NCI-H345 (cell line): ENCODE data around the gene ZNF593OS.
A peak's percentile ranks its signal among the peaks of the same experiment; 100 is the strongest.

Source experiments
- DNase-seq: peaks from one replicate; lab custom pipeline; 2025; lab: John Stamatoyannopoulos, UW

The ZNF593OS gene

GRCh38 chr1:26171084-26172072 lies at the start of gene ZNF593OS:
TSS of gene ZNF593OS (minus strand) at chr1:26171832. CDS start at chr1:26171661, 171 bp downstream.
- DNase-seq, result no peak

GRCh38 chr1:26221094-26221493 lies 49.5 kb upstream of the ZNF593OS start:
- no peak for DNase-seq

GRCh38 chr1:26220199-26220912 lies 48.7 kb upstream of the ZNF593OS start:
- DNase-seq, result no peak

GRCh38 chr1:26218906-26219494 lies 47.4 kb upstream of the ZNF593OS start:
- peak; percentile 54 for DNase-seq

GRCh38 chr1:26215246-26215645 lies 43.6 kb upstream of the ZNF593OS start:
- no peak for DNase-seq

GRCh38 chr1:26213335-26213905 lies 41.8 kb upstream of the ZNF593OS start:
- DNase-seq, result no peak

GRCh38 chr1:26212726-26213125 lies 41.1 kb upstream of the ZNF593OS start:
- no peak for DNase-seq

GRCh38 chr1:26210147-26210870 lies 38.7 kb upstream of the ZNF593OS start:
- DNase-seq, result no peak

- DNase-seq, result no peak
Measured at GRCh38 chr1:26203642-26204318, 32.1 kb upstream of the ZNF593OS start.

- no peak for DNase-seq
Measured at GRCh38 chr1:26200413-26200812, 28.8 kb upstream of the ZNF593OS start.

- no peak for DNase-seq
Measured at GRCh38 chr1:26197813-26198212, 26.2 kb upstream of the ZNF593OS start.

GRCh38 chr1:26197301-26197700 lies 25.7 kb upstream of the ZNF593OS start:
- no peak for DNase-seq

- DNase-seq, result no peak
Measured at GRCh38 chr1:26195805-26196204, 24.2 kb upstream of the ZNF593OS start.

- no peak for DNase-seq
Measured at GRCh38 chr1:26191739-26192138, 20.1 kb upstream of the ZNF593OS start.

GRCh38 chr1:26190373-26190987 lies 18.8 kb upstream of the ZNF593OS start, which contains the start of gene CATSPER4:
TSS of gene CATSPER4 (plus strand) at chr1:26190602. CDS start at chr1:26190628, 26 bp downstream.
- DNase-seq, result no peak

- DNase-seq, result no peak
Measured at GRCh38 chr1:26189751-26190275, 18.2 kb upstream of the ZNF593OS start.

- no peak for DNase-seq
Measured at GRCh38 chr1:26189331-26189730, 17.7 kb upstream of the ZNF593OS start.

GRCh38 chr1:26188477-26188876 lies 16.8 kb upstream of the ZNF593OS start:
- DNase-seq, result no peak

GRCh38 chr1:26187882-26188281 lies 16.2 kb upstream of the ZNF593OS start:
- DNase-seq, result no peak

- DNase-seq, result no peak
Measured at GRCh38 chr1:26184883-26185282, 13.3 kb upstream of the ZNF593OS start.
